A549 treated with CpdA at 1 μM for 4 hours (cell line): ENCODE data around the gene NCL. TPM values are rescaled to one million over a fixed set of nuclear protein-coding genes. Genes with fewer than 3 reads are reported as not detected.

Experiments
- total RNA-seq: library from RNA; stranded (reverse); fragments of 200-300 nt; extraction: Qiagen RNA extraction; gene quantifications from 5 replicates; pipeline ENCODE4 v1.2.3, GENCODE V29; 2022; ENCODE audit warnings: low read depth

The NCL gene, protein sequence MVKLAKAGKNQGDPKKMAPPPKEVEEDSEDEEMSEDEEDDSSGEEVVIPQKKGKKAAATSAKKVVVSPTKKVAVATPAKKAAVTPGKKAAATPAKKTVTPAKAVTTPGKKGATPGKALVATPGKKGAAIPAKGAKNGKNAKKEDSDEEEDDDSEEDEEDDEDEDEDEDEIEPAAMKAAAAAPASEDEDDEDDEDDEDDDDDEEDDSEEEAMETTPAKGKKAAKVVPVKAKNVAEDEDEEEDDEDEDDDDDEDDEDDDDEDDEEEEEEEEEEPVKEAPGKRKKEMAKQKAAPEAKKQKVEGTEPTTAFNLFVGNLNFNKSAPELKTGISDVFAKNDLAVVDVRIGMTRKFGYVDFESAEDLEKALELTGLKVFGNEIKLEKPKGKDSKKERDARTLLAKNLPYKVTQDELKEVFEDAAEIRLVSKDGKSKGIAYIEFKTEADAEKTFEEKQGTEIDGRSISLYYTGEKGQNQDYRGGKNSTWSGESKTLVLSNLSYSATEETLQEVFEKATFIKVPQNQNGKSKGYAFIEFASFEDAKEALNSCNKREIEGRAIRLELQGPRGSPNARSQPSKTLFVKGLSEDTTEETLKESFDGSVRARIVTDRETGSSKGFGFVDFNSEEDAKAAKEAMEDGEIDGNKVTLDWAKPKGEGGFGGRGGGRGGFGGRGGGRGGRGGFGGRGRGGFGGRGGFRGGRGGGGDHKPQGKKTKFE
- total RNA-seq = 756 to 899 TPM (median 831 TPM) in 5 replicates

DNA sequence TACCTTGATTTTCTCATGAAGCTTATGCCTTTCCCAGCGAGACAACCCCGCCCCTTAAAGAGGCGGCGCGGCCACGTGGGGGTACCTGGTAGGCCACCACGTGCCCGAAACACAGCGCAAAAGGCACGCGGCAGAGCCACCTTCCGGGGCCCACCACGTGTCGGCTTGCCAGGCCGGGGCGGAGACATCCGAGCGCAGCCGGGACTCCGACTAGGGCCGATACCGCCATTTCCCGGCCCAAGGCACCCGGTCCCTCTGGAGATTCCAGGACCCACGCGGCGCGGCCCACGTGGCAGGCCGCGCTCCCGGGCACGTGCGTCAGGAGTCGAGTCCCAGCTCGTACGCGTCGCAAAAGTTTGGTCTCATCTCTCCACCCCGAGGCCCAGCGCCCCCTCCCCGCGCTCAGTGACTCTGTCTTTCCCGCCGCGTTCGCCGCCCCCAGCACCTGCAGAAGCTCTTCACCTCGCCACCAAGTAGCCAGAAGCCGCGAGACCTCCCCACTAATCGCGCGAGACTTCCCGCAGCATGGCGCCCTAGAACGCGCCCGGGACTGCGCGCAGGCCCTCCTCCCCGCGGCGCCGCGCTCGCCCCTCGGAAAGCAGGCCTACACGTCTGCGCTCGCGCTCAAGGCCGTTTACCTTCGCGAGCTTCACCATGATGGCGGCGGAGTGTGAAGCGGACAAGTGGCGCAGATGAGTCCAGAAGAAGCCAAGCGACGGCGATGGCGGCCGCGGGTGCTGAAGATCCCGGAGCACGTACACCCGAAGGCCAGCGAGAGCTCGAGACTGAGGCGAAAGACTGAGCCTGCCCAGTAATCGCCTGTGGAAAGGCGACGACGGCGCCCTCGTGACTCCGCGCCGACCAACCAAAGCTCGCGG lies at the start of gene NCL:
Gene NCL, minus strand, starts transcription at position 787 of the 878 bp plus-strand sequence. Its CDS starts 131 bp downstream, at position 656.

Other genes starting within 250 kb of the NCL start
- 1.4 to 1.8 TPM (median 1.6 TPM) in 5 replicates for gene B3GNT7, start 68.8 kb downstream of the NCL start, total RNA-seq
- 0.01 to 0.05 TPM in 2 of 5 replicates, not detected in the others for gene NMUR1, start 66.0 kb upstream of the NCL start, total RNA-seq
- gene TEX44, start 128.4 kb upstream of the NCL start, total RNA-seq = not detected in 5 replicates
- 1,536 to 1,749 TPM (median 1,624 TPM) in 5 replicates for gene PTMA, start 244.0 kb upstream of the NCL start, total RNA-seq